Hippocampal formation (tissue), 2 donors: ENCODE measurements around the gene SLC25A43.
"Not testable (repeated sequence)": the region's sequence is repeated elsewhere in the genome, so short reads cannot be mapped to it uniquely, and the experiment has no call there.

Experiments used
- DNase-seq, 2 donors: peaks; one replicate each; lab custom pipeline; 2025; lab: John Stamatoyannopoulos, UW

Gene SLC25A43

DNA sequence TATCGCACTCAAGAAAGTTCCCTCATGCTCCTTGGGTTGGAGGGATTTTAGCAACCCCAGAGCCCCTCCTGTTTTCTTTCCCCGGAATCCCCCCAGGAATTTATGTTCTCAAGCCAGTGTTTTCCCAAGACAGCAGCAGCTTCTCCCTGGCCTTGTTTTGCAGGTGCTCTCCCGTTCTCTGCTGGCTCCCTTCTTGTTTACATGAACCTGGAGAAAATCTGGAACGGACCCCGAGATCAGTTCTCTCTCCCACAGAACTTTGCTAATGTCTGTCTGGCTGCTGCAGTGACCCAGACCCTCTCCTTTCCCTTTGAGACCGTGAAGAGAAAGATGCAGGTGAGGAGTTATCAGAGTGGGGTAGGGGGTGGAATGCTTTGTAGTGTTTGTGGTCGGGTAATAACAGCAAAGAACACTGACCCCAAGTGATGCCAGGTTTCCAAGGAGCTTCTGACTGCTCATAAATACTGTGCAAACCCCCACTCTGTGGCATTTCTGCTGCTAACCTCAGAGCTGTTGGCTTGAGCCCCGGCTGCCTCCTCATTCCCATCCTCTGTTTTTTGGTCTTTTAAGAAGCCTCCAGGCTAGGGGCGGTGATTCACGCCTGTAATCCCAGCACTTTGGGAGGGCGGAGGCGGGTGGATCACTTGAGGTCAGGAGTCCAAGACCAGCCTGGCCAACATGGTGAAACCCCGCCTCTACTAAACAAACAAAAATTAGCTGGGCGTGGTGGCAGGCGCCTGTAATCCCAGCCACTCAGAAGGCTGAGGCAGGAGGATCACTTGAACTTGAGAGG, 11.1 kb downstream of the SLC25A43 start:
- DNase-seq: no peak

- DNase-seq: no peak
Observed at GRCh38 chrX:119410854-119411253, 11.7 kb downstream of the SLC25A43 start.

DNA sequence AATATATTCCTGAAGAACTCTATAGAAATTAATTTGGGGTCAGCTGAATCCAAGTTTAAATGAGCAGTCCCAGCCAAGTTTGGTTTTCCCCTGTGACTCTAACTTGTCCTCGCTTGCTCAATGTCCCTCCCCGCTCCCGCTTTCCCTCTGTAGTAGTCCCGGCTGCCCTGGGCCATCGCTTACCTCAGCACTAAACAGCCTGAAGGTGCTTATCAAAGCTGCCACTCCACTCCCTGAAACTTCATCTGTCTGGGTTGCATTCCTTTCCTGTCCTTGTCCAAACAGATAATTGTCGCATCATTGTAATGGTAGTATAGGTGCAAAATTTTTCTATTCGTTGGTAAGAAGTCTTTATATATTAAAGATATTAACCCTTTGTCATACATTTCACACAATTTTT, 12.8 kb downstream of the SLC25A43 start:
- no peak for DNase-seq

GRCh38 chrX:119417376-119417775, 18.2 kb downstream of the SLC25A43 start:
- no peak for DNase-seq

DNA sequence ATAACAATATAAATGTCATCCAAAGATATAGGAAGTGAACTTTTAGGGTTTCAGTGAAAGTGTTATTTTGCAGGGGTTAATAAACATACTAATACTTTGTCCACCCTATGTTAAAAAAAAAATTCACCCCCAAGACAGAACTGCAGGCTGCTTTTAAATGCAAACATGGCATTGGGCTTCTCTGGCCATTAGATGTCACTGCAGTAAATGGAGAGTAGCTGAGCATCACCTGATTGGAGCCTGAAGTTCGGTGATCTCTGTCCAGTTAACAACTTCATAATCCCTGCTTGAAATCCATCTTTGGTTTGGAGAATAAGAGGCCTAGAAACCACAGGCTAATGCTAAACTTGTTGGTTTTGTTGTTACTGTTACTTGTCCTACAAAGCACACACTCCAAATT, 18.7 kb downstream of the SLC25A43 start:
- DNase-seq: no peak

DNA sequence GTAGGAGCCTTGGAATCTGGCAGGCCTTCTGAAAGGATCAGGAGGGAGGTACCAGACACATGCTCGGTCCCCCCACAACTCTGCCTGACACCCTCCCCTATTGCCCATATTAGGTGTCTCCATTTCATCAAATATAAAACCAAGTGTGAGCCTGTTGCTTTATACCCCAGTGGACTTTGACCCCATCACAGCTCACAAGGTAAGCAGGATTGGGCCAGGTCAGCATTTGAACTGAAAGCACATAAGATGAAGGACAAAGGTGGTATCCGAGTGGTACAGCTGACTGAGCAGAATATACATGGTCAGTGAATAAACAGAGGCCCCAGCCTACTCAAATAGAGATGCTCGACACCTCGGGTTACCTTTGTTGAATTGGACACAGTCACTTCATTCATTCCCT, 20.0 kb downstream of the SLC25A43 start:
- no peak for DNase-seq

DNA sequence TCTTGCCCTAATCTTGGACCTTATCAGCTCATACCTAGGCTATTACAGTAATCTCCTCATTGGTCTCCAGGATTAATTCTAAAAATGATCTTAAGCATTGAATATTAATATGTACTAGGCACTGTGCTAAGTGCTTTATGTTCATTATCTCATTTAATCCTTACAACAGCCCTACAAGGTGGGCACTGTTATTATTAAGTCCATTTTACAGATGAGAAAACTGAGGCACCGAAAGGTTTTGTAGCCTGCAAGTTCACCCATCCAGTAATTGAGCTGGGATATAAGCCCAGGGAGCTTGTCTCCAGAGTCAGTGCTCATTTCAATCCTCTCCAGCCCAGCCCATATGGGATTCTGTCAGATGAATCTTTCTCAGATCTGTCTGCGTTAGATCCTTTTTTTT, 20.8 kb downstream of the SLC25A43 start:
- DNase-seq: no peak

GRCh38 chrX:119421016-119421705, 22.0 kb downstream of the SLC25A43 start:
- DNase-seq: peak in 1 of 2 donors; percentile 10

DNA sequence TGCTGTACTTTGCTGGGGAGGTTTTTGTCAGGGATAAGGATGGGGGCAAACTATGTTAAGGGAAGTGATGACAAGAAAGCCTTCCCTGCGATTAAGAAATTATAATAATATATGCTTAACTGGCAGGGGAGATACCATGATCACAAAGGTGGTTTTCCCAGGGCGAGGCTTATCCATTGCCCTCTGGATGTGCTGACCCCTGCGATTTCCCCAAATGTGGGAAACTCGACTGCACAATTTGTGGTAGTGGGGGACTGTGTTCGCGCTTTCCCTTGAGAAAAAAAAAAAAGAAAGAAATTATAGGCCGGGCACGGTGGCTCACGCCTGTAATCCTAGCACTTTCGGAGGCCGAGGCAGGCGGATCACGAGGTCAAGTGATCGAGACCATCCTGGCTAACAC, 24.5 kb downstream of the SLC25A43 start:
- no peak for DNase-seq

- peak in 1 of 2 donors; percentile 19 for DNase-seq
Observed at GRCh38 chrX:119424999-119425398, 25.9 kb downstream of the SLC25A43 start.

DNA sequence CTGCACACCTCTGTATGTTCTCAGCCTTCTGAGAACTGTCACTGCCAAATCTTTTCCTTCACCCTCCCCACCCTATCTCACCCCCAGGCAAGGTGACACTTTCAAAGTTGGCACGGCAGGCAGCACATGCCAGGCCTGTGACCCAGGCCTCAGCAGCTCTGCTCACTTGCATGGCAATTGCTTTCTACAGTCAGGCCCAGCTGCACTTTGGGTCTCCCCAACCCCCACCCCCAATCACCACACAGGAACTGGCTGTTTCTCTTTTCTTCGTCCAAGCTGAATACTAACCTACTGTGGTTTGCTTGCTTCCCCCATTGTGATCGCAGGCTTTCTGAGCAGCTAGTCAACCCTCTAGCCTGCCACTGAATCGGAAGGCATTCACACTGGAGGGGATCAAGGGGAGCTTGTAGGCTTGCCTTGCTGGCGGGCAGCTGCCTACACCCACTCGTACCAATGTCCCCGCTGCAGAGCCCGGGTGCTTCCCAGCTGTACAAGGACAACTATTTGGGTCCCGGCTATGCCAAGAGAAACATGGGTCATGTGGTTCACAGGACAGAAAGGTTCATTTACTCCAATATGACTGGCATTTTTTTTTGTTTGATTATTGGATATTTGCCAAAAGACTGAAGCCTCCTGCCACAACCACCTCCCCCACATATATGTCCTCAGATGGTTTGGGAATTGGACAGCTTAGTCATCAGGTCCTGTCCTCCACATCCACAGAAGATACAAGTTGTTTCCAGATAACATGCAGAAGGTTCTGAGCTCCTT, 28.1 kb downstream of the SLC25A43 start:
- DNase-seq: peak in 1 of 2 donors; percentile 7

GRCh38 chrX:119427795-119428185, 28.7 kb downstream of the SLC25A43 start:
- no peak for DNase-seq

DNA sequence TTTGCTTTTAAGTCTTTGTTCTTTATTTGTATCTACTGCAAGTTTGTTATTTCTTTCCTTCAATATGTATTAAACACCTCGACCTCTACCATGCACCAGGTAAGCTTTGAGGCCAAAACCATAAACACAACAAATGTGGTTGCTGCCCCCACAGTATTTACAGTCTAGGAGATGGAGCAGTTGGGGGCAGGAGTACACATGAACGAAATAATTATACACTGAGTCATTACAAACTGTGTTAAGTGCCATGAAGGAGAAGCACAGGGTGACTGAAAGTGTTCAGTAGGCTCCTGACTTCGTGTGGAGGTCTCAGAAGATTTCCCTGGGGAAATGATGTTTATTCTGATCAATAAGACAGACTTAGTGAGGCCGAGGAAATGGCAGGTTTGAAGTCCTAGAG, 30.3 kb downstream of the SLC25A43 start:
- no peak for DNase-seq

- not testable (repeated sequence) for DNase-seq
Observed at GRCh38 chrX:119441295-119441694, 42.2 kb downstream of the SLC25A43 start.

- no peak for DNase-seq
Observed at GRCh38 chrX:119442286-119442685, 43.1 kb downstream of the SLC25A43 start.

DNA sequence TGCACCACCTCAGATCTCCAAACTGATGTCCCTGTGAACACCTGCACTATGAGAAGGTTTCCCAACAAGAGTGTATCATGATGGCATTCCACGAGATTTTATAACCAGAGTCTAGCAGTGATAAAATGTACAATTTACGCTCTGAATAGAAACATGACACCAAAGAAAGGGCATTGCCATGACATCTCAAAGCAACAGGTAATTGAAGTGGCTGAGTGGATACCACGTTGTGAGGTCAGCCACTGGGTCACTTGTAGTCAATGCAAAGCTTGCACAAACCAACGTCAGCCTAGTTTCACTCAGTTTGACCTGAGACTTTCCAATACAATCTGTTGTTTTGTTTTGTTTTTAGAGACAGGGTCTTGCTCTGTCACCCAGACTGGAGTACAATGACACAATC, 54.1 kb downstream of the SLC25A43 start:
- no peak for DNase-seq

GRCh38 chrX:119455264-119455663, 56.1 kb downstream of the SLC25A43 start:
- DNase-seq: no peak

- no peak for DNase-seq
Observed at GRCh38 chrX:119459181-119459580, 60.0 kb downstream of the SLC25A43 start.

DNA sequence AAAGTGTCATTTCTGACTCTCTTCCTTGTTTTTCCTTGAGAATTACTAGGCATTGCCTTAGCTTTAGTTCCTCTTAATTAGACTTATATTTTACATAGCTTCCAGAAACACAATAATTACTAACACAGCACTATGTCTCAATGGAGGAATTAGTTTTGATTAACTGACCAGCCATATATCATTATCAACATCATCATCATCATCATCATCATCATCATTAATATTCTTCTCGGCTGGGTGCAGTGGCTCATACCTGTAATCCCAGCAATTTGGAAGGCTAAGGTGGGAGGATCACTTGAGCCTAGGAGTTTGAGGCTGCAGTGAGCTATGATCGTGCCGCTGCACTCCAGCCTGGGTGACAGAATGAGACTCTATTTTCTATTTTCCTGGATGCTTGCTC, 66.4 kb downstream of the SLC25A43 start:
- no peak for DNase-seq

GRCh38 chrX:119466970-119467369, 67.8 kb downstream of the SLC25A43 start:
- DNase-seq: no peak

DNA sequence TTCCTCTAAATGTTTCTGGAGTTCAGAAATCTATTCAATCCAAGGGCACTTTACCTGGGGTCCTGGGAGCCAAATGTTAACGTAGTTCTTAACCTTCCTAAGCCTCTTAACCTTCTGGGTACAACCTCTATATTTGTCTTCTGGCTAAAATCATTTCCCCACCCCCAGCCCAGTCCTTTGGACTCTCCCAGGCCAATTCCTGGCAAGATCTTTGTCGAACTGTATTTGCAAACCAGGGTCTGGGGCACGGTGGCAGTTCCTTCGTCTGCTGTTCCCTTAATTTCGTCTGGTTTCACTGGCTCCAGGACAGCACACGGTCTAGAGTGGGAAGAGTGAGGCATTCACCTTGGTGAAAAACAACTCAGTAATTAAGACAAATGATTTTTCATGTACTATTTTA, 68.3 kb downstream of the SLC25A43 start:
- DNase-seq: no peak

DNA sequence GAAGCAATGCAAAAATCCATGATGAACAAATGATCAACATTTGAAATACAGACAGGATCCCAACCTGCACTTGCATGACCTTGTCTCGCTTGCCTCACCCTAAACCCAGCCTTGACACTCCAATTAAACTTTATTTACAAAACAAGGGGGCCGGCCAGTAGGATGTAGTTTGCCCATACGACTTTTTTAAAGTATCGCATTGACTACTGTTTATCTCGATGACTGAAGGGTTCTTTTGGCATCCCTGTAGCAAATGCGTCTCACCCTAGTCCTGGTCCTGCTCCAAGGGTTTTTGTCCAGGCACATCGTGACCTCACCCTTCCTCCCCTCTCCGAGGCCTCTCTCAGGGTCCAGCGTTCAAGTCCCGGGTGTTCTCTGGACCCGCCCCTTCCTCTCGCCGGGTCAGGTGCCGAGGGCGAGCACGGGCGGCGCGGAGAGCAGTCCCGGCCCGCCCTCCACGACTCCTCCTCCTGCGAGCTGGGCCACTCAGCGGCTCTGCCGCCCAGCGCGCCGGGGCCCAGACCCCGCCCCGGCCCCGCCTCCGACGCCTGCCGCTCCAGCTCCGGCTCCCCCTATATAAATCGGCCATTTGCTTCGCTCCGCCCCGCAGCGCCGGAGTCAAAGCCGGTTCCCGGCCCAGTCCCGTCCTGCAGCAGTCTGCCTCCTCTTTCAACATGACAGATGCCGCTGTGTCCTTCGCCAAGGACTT, 68.9 kb downstream of the SLC25A43 start, which contains the start of gene SLC25A5:
SLC25A5 (plus strand) TSS at position 603 of the 709 bp plus-strand sequence; CDS start at position 675, 72 bp downstream.
- peak; percentile 83 to 84 for DNase-seq
